Measurements from ENCODE around the gene ALDH1L1. TPM values are rescaled to one million over a fixed set of nuclear protein-coding genes. Genes with fewer than 3 reads are reported as not detected.

Gene ALDH1L1
- total and polyA plus RNA-seq, 2 of the 8 experiments (the other 6 are each of a cell fraction or from before 2014, with no cell fraction given), result 0.98 to 1.6 TPM

DNA sequence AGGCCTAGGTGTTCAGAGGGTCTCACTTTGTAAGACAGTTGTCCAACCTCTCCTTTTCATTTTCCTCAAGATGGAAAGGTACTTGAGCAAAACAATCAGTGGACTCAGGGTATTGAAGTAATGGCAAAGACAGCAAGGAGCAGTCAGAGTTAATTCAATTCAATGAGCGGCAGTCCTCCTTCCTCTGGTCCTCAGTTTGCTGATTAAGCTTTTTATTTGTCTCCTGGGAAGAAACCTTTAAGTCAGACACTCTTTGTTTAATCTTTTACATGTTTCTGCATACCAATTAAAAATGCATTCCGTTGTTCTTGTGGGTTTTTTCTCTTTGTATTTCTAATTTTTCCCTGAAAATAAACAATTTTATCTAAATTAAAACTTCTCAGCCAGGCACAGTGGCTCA, 18.9 kb upstream of the ALDH1L1 start:
- no peak overlapping the region for H3K56ac ChIP-seq (replicated peaks; ENCODE audit: insufficient read length, low read depth, low read length)
- H3K36me3 ChIP-seq (ENCODE audit: control insufficient read depth in 2 of 4, insufficient read depth in 4 of 4, low read length in 3 of 4), result no peaks in the 10 kb centered on the region
- no peaks in the 10 kb centered on the region for H3K79me1 ChIP-seq (ENCODE audit: low read depth, low read length)
- H3K4me1 ChIP-seq (replicated peaks in 1 of 4; ENCODE audit: control insufficient read depth in 3 of 4, insufficient read depth in 4 of 4, low read length in 3 of 4), result no peaks in the 10 kb centered on the region
- no peaks in the 10 kb centered on the region for H3K23me2 ChIP-seq (ENCODE audit: low read depth, low read length)
- no peak overlapping the region for H3K4me3 ChIP-seq (ENCODE audit: extremely low read depth in 1 of 4, insufficient read depth in 2 of 4, low read depth in 3 of 4, low read length in 4 of 4)
- WGBS, 2 experiments (ENCODE audit: extremely low coverage in 1 of 2, insufficient coverage in 1 of 2, insufficient read length in 1 of 2, insufficient replicate concordance in 2 of 2, low coverage in 1 of 2, low lambda C conversion rate in 2 of 2, missing lambda C conversion rate in 1 of 2), result 88% methylated on average over 2 of the region's 2 CpGs; no CpG with 5 or more reads in 1 of the 2 experiments
- no peak overlapping the region for H2BK5ac ChIP-seq (ENCODE audit: low read depth, low read length)
- no peaks in the 10 kb centered on the region for H3K79me2 ChIP-seq (ENCODE audit: control insufficient read depth in 1 of 2, insufficient read depth in 2 of 2, low read length in 2 of 2)
- no peak overlapping the region for H4K5ac ChIP-seq (ENCODE audit: insufficient read length, low read depth, low read length)
- no peak overlapping the region for H3K27ac ChIP-seq (ENCODE audit: low read depth, low read length)
- H2BK120ac ChIP-seq (replicated peaks; ENCODE audit: low read depth, low read length), result no peak overlapping the region
- no peaks in the 10 kb centered on the region for H4K20me1 ChIP-seq (replicated peaks in 1 of 2; ENCODE audit: control insufficient read depth in 1 of 2, insufficient read depth in 2 of 2, low read length in 2 of 2)
- no peak overlapping the region for H3K18ac ChIP-seq (ENCODE audit: extremely low read depth, low read length)
- H3K14ac ChIP-seq (ENCODE audit: insufficient read length), result no peak overlapping the region
- no peak overlapping the region for H2BK20ac ChIP-seq (ENCODE audit: low read length)
- H4K91ac ChIP-seq (replicated peaks; ENCODE audit: insufficient read length, low read length), result no peak overlapping the region
- H3K27me3 ChIP-seq (replicated peaks in 1 of 4; ENCODE audit: control insufficient read depth in 3 of 4, extremely low read depth in 1 of 4, insufficient read depth in 3 of 4, low read length in 3 of 4), result no peaks in the 10 kb centered on the region; a peak in 1 of 7 replicates
- H3K4ac ChIP-seq (replicated peaks; ENCODE audit: insufficient read length, low read depth, low read length), result no peak overlapping the region
- no peak overlapping the region for H3K23ac ChIP-seq (ENCODE audit: insufficient read length)
- H3K9ac ChIP-seq (replicated peaks in 1 of 4; ENCODE audit: extremely low read depth in 1 of 4, low read depth in 3 of 4, low read length in 3 of 4), result no peak overlapping the region
- no peak overlapping the region for H2AK5ac ChIP-seq (ENCODE audit: low read depth, low read length)
- H4K8ac ChIP-seq (ENCODE audit: extremely low read depth, insufficient read depth, low read length), result no peak overlapping the region
- ChIA-PET CTCF (ENCODE audit: partially characterized antibody) (interaction anchor here (1.2 to 5.5 kb wide), 16 partner anchors 8 to 270 kb away, joined by 3 to 43 read pairs (median 6); partner anchors contain the start of gene ALDH1L1), POLR2A (ENCODE audit: partially characterized antibody) (interaction anchor here (1.3 kb wide), 1 partner anchor 101 kb away, joined by 3 read pairs; no protein-coding TSS in a partner anchor)
- no peak for DNase-seq (ENCODE audit: low read depth in 1 of 2, low spot score in 2 of 2)
- H2BK15ac ChIP-seq (ENCODE audit: low read length), result no peak overlapping the region
- no peak overlapping the region for H2BK12ac ChIP-seq (ENCODE audit: low read depth, low read length)
- H2AFZ ChIP-seq (ENCODE audit: low read length), result no peak overlapping the region
- no peak for FAIRE-seq
- H3K4me2 ChIP-seq (ENCODE audit: insufficient read depth in 1 of 2, low read depth in 2 of 2, low read length in 2 of 2), result no peak overlapping the region
- peaks cover 5 to 10% of the 10 kb centered on the region in 2 experiments; a peak in 2 of 4 replicates for H3K9me3 ChIP-seq (ENCODE audit: insufficient read depth in 2 of 2, low read depth in 1 of 2, low read length in 1 of 2)
- TF ChIP-seq CTCF (IDR thresholded peaks at IDR 0.05; ENCODE audit: control extremely low read depth in 1 of 3, insufficient read depth in 1 of 3, low read depth in 1 of 3, low read length in 3 of 3) (no peak), JUND (IDR thresholded peaks at IDR 0.05; ENCODE audit: low read length) (no peak), USF2 (IDR thresholded peaks at IDR 0.05; ENCODE audit: low read length) (no peak), BRCA1 (IDR thresholded peaks at IDR 0.05; ENCODE audit: low read depth, low read length) (no peak), SIN3A (conservative IDR thresholded peaks at IDR 0.05 in 1 of 2, IDR thresholded peaks at IDR 0.05 in 1 of 2; ENCODE audit: low read depth in 1 of 2, low read length in 2 of 2) (no peak), EP300 (IDR thresholded peaks at IDR 0.05; ENCODE audit: borderline replicate concordance in 1 of 2, low read depth in 2 of 2, low read length in 2 of 2) (no peak), CREB1 (IDR thresholded peaks at IDR 0.05) (no peak), RNF2 (IDR thresholded peaks at IDR 0.05; ENCODE audit: borderline replicate concordance, low read depth, low read length, missing control alignments, poor library complexity, severe bottlenecking) (no peak), TAF1 (IDR thresholded peaks at IDR 0.05; ENCODE audit: low read depth, low read length) (no peak)
